ENCODE data around the gene TRABD2B. TPM values are rescaled to one million over a fixed set of nuclear protein-coding genes. Genes with fewer than 3 reads are reported as not detected.

The TRABD2B gene
- total RNA-seq, 1 experiment from 2014 or later: 0.05 TPM

- POLR2A ChIA-PET: no interaction called here
- intact Hi-C loops (cut with micrococcal nuclease): no loop called here
- no TSS peak for BruUV-seq (replicated peaks)
Observed at GRCh38 chr1:47887060-47887459, 110.1 kb downstream of the TRABD2B start.

More at GRCh38 chr1:47887060-47887459, 110.1 kb downstream of the TRABD2B start:
- Histone ChIP-seq H2AFZ (ENCODE audit: low read depth, low read length, poor library complexity, severe bottlenecking) (no peak overlapping the region), H3K27ac (ENCODE audit: low read depth, low read length) (no peak overlapping the region), H4K20me1 (ENCODE audit: insufficient read depth) (no peaks in the 10 kb centered on the region), H3K9me3 (ENCODE audit: control insufficient read depth in 1 of 2, insufficient read depth in 1 of 2, low read depth in 1 of 2, low read length in 2 of 2) (no peaks in the 10 kb centered on the region), H3K4me2 (ENCODE audit: low read length) (no peak overlapping the region), H3K27me3 (ENCODE audit: insufficient read depth, low read length) (no peaks in the 10 kb centered on the region), H3K79me2 (ENCODE audit: insufficient read depth, low read length) (no peaks in the 10 kb centered on the region), H3K9ac (ENCODE audit: low read length) (no peak overlapping the region), H3K9me2 (ENCODE audit: insufficient read depth) (no peaks in the 10 kb centered on the region), H3K36me3 (ENCODE audit: control insufficient read depth in 1 of 2, insufficient read depth in 2 of 2, low read length in 2 of 2) (no peaks in the 10 kb centered on the region), H3K4me3 (replicated peaks in 1 of 2; ENCODE audit: low read depth in 1 of 2, low read length in 2 of 2) (no peak overlapping the region), H3K4me1 (ENCODE audit: control insufficient read depth in 1 of 2, insufficient read depth in 2 of 2, low read length in 2 of 2) (no peaks in the 10 kb centered on the region)
- RAD21 ChIA-PET (ENCODE audit: low non-redundant PET in 1 of 2, low total read pairs in 2 of 2, uncharacterized antibody in 2 of 2, unreplicated experiment in 2 of 2): no interaction called here
- CTCF ChIA-PET: no interaction called here
- no peak for TF ChIP-seq CEBPB (IDR thresholded peaks at IDR 0.05; ENCODE audit: low read depth)
- no peak for TF ChIP-seq REST (IDR thresholded peaks at IDR 0.05; ENCODE audit: low read depth)
- TF ChIP-seq EZH2 (IDR thresholded peaks at IDR 0.05): no peak
- ATAC-seq: no peak
- no peak for DNase-seq (ENCODE audit: low read depth, low spot score)

All from HCT116 (cell line).